Transverse colon (tissue), 4 donors: Measurements from ENCODE around the gene SH3TC2. TPM values are rescaled to one million over a fixed set of nuclear protein-coding genes. Genes with fewer than 3 reads are reported as not detected.

ENCODE experiments used
- DNase-seq: peaks from one replicate; pipeline ENCODE4 v3.0.0-alpha.2; 2019
- H3K27ac ChIP-seq, 4 donors: fragments of 200-600 bp; sonication (generic); 2 replicates each; pipeline ENCODE4 v1.5.1; 2016 to 2018; ENCODE audit warnings: inconsistent platforms in 4 of 4
- H3K27me3 ChIP-seq: fragments of 200-600 bp; sonication (generic); 2 replicates; pipeline ENCODE4 v1.5.1; 2017; ENCODE audit warnings: inconsistent platforms
- H3K36me3 ChIP-seq, 4 donors: fragments of 200-600 bp; sonication (generic); 2 replicates each; pipeline ENCODE4 v1.5.1; 2017 to 2019; ENCODE audit warnings: inconsistent platforms in 4 of 4
- H3K4me1 ChIP-seq, 4 donors: fragments of 200-600 bp; sonication (generic); 2 replicates each; pipeline ENCODE4 v1.5.1; 2017 to 2020; ENCODE audit warnings: inconsistent platforms in 4 of 4
- H3K4me3 ChIP-seq, 4 donors: fragments of 200-600 bp; sonication (generic); 1 replicate in 1 of 4; 2 replicates in 3 of 4; pipeline versions ENCODE4 v1.5.1 to v1.6.1; 2017 to 2019; ENCODE audit warnings: inconsistent platforms in 4 of 4
- H3K9me3 ChIP-seq, 2 donors: fragments of 200-600 bp; sonication (generic); 2 replicates each; pipeline ENCODE4 v1.5.1; 2017 to 2019; ENCODE audit warnings: inconsistent platforms in 2 of 2
- CTCF ChIP-seq, 5 experiments: fragments of 200-600 bp in 3 of 5; fragments of 450-650 bp in 2 of 5; sonication (generic) in 3 of 5; IDR thresholded peaks; 1 replicate in 2 of 5; 2 replicates in 3 of 5; pipeline ENCODE4 v1.5.1; 2016 to 2017; ENCODE audit warnings: antibody characterized with exemption in 5 of 5, inconsistent platforms in 3 of 5, mild to moderate bottlenecking in 2 of 5, moderate library complexity in 1 of 5
- EP300 ChIP-seq: sonication (generic); formaldehyde crosslinking; IDR thresholded peaks from one replicate; pipeline ENCODE4 v1.6.1; 2017; ENCODE audit warnings: antibody characterized with exemption, low read depth
- POLR2A ChIP-seq: fragments of 450-650 bp; IDR thresholded peaks from one replicate; pipeline ENCODE4 v1.6.1; 2016; ENCODE audit warnings: antibody characterized with exemption, mild to moderate bottlenecking, moderate library complexity
- POLR2AphosphoS5 ChIP-seq, 3 donors: sonication (generic); formaldehyde crosslinking; IDR thresholded peaks; one replicate each; pipeline ENCODE4 v1.6.1; 2016; ENCODE audit warnings: antibody characterized with exemption in 3 of 3
- WGBS, 2 donors: methylation state at CpG; one replicate each; pipeline ENCODE4 v1.1.5; 2018; ENCODE audit warnings: low coverage in 1 of 2; 5-methylcytosine and 5-hydroxymethylcytosine counted together
- in situ Hi-C, 4 donors: fragments of 200-750 bp; cut with MboI; loops; one replicate each; pipeline versions ENCODE4 v1.15.0 to v1.15.1; 2017; ENCODE audit warnings: low sequenced_read_pairs in 3 of 4, low pct_ligation_motif_present in 1 of 4, low pct_unique_long_range_greater_than_20kb in 1 of 4
- intact Hi-C: fragments of 100-400 bp; cut with DNase I; formaldehyde crosslinking; loops from one replicate; pipeline ENCODE4 v1.15.1; 2023; ENCODE audit warnings: low total_unique reads
- total RNA-seq, 4 donors: library from RNA; depleted of rRNA; stranded (reverse); fragments of >200 nt; gene quantifications; one replicate each; pipeline ENCODE4 v1.1.0, GENCODE V29; 2016

SH3TC2 gene
- total RNA-seq, 4 donors from 2014 or later: 0.55 to 1.6 (median 1.5) TPM; not detected in 1

- in situ Hi-C loops (no loop called here), intact Hi-C loops (no loop called here)
- TF ChIP-seq EP300 (no peak), CTCF (IDR thresholded peaks at IDR 0.05) (no peak), POLR2A (no peak), POLR2AphosphoS5 (IDR thresholded peaks at IDR 0.05) (peak in 1 of 3 donors; percentile 66)
- no peak for DNase-seq
- Histone ChIP-seq H3K4me1 (peaks cover 0 to 5% (median 0%) of the 10 kb centered on the region in 4 donors), H3K27ac (no peak overlapping the region), H3K27me3 (no peaks in the 10 kb centered on the region), H3K4me3 (no peak overlapping the region), H3K36me3 (no peaks in the 10 kb centered on the region), H3K9me3 (no peaks in the 10 kb centered on the region)
- 59 to 66% methylated on average over 3 to 6 of the region's 6 CpGs for WGBS, 2 donors
Measured at GRCh38 chr5:148981353-148981752, 81.5 kb downstream of the SH3TC2 start.

- peaks cover 0 to 5% (median 0%) of the 10 kb centered on the region in 4 donors for H3K4me1 ChIP-seq
- H3K4me3 ChIP-seq: no peak overlapping the region
- intact Hi-C loops (no loop called here), in situ Hi-C loops (no loop called here)
- no peak overlapping the region for H3K27ac ChIP-seq
- WGBS, 2 donors: 89 to 90% methylated on average over 2 to 3 of the region's 3 CpGs
- H3K36me3 ChIP-seq: no peaks in the 10 kb centered on the region
- TF ChIP-seq POLR2A (no peak), CTCF (IDR thresholded peaks at IDR 0.05) (no peak), POLR2AphosphoS5 (IDR thresholded peaks at IDR 0.05) (no peak), EP300 (no peak)
- no peaks in the 10 kb centered on the region for H3K27me3 ChIP-seq
- H3K9me3 ChIP-seq: no peaks in the 10 kb centered on the region
- no peak for DNase-seq
Measured at GRCh38 chr5:148980731-148981130, 82.1 kb downstream of the SH3TC2 start.

GRCh38 chr5:148979083-148979723 lies 83.7 kb downstream of the SH3TC2 start:
- DNase-seq: peak; percentile 31
- intact Hi-C loops: no loop called here

More at GRCh38 chr5:148979083-148979723, 83.7 kb downstream of the SH3TC2 start:
- Histone ChIP-seq H3K4me3 (no peak overlapping the region), H3K27me3 (no peaks in the 10 kb centered on the region), H3K27ac (no peak overlapping the region), H3K4me1 (peaks cover 0 to 5% (median 0%) of the 10 kb centered on the region in 4 donors), H3K9me3 (no peaks in the 10 kb centered on the region), H3K36me3 (no peaks in the 10 kb centered on the region)
- WGBS, 2 donors: 23 to 63% methylated on average over 3 to 7 of the region's 7 CpGs
- in situ Hi-C loops: no loop called here
- TF ChIP-seq POLR2A: no peak
- TF ChIP-seq EP300: no peak
- no peak for TF ChIP-seq POLR2AphosphoS5 (IDR thresholded peaks at IDR 0.05)
- TF ChIP-seq CTCF (IDR thresholded peaks at IDR 0.05): no peak
